Activated CD4-positive, alpha-beta T cell treated with anti-CD3 and anti-CD28 coated beads, Interleukin-2, amount 50 U/mL, for 48 hours (primary cell): ENCODE data around the gene GFOD2.

Experiments
- DNase-seq, 2 experiments: peaks; one replicate each; pipeline ENCODE4 v3.0.0-alpha.2; 2020

Gene GFOD2

GRCh38 chr16:67628216-67628615 lies 90.9 kb downstream of the GFOD2 start:
- DNase-seq = no peak
